ENCODE data around the gene CHTF18.
"Not testable (repeated sequence)": the region's sequence is repeated elsewhere in the genome, so short reads cannot be mapped to it uniquely, and the experiment has no call there.

CHTF18 gene

GRCh38 chr16:788399-789126, at the start of gene CHTF18:
Gene CHTF18 (plus strand): TSS chr16:788620. CDS start chr16:788685, 65 bp downstream.
- peak; percentile 75 to 92 for DNase-seq

- DNase-seq: no peak
Observed at GRCh38 chr16:739560-740458, 48.6 kb upstream of the CHTF18 start.

- no peak for DNase-seq
Observed at GRCh38 chr16:740459-740763, 48.0 kb upstream of the CHTF18 start.

- peak; percentile 65 to 86 for DNase-seq
Observed at GRCh38 chr16:740764-741505, 47.5 kb upstream of the CHTF18 start, which contains the start of gene CIAO3. Gene CIAO3 (minus strand): TSS chr16:740997. CDS start chr16:740985, 12 bp downstream.

GRCh38 chr16:741986-742629, 46.3 kb upstream of the CHTF18 start:
- no peak for DNase-seq

- not testable (repeated sequence) for DNase-seq
Observed at GRCh38 chr16:742894-743293, 45.5 kb upstream of the CHTF18 start.

- no peak for DNase-seq
Observed at GRCh38 chr16:743794-744500, 44.5 kb upstream of the CHTF18 start.

GRCh38 chr16:745739-746138, 42.7 kb upstream of the CHTF18 start:
- peak in 1 of 2 experiments; percentile 38 for DNase-seq

- no peak for DNase-seq
Observed at GRCh38 chr16:746637-747036, 41.8 kb upstream of the CHTF18 start.

- DNase-seq: no peak
Observed at GRCh38 chr16:747978-748746, 40.3 kb upstream of the CHTF18 start.

- no peak for DNase-seq
Observed at GRCh38 chr16:749010-749409, 39.4 kb upstream of the CHTF18 start.

GRCh38 chr16:750485-750884, 37.9 kb upstream of the CHTF18 start:
- DNase-seq: no peak

GRCh38 chr16:751152-752006, 37.0 kb upstream of the CHTF18 start:
- peak in 1 of 2 experiments; percentile 43 for DNase-seq

GRCh38 chr16:752007-752312, 36.5 kb upstream of the CHTF18 start:
- DNase-seq: no peak

- DNase-seq: not testable (repeated sequence)
Observed at GRCh38 chr16:754121-754607, 34.3 kb upstream of the CHTF18 start.

GRCh38 chr16:754656-755055, 33.8 kb upstream of the CHTF18 start:
- DNase-seq: no peak

- no peak for DNase-seq
Observed at GRCh38 chr16:756428-756827, 32.0 kb upstream of the CHTF18 start.

- DNase-seq: peak in 1 of 2 experiments; percentile 47
Observed at GRCh38 chr16:759110-759910, 29.1 kb upstream of the CHTF18 start.

GRCh38 chr16:760065-760464, 28.4 kb upstream of the CHTF18 start:
- no peak for DNase-seq
